ENCODE measurements around the gene CDH4.

Gene CDH4

DNA sequence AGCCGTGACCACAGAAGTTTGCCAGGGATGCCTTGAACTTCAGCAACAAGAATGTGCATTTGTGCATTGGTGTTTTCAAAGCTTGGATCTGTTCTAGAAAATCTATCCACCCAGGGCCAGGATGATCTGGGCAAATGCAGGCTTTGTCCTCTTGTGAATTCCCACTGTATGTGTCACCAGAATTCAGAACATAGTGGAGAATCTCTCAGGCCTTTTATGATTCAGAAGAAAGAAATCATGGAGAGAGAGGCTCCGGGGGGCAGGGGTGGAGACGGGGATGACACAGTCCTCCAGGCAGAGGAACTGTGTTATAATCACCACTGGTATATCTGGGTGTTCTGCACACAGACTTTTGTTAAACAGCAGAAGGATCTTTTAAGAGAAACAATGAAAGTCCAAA lies 304.1 kb downstream of the CDH4 start:
- TF ChIP-seq, protein P1, sequence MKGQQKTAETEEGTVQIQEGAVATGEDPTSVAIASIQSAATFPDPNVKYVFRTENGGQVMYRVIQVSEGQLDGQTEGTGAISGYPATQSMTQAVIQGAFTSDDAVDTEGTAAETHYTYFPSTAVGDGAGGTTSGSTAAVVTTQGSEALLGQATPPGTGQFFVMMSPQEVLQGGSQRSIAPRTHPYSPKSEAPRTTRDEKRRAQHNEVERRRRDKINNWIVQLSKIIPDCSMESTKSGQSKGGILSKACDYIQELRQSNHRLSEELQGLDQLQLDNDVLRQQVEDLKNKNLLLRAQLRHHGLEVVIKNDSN (IDR thresholded peaks at IDR 0.05): no peak
- TF ChIP-seq TCF12 (IDR thresholded peaks at IDR 0.05; ENCODE audit: low read depth) (no peak), CEBPB (IDR thresholded peaks at IDR 0.05) (no peak), RAD21 (IDR thresholded peaks at IDR 0.05; ENCODE audit: low read depth) (no peak), EP300 (IDR thresholded peaks at IDR 0.05; ENCODE audit: borderline replicate concordance) (no peak), CREB1 (IDR thresholded peaks at IDR 0.05; ENCODE audit: low read depth) (no peak), FOXM1 (IDR thresholded peaks at IDR 0.05; ENCODE audit: borderline replicate concordance, low read depth) (no peak), NFIC (IDR thresholded peaks at IDR 0.05) (no peak), YY1 (IDR thresholded peaks at IDR 0.05; ENCODE audit: low read depth) (no peak), TAF1 (IDR thresholded peaks at IDR 0.05; ENCODE audit: low read depth) (no peak), EGR1 (IDR thresholded peaks at IDR 0.05) (no peak), TEAD4 (IDR thresholded peaks at IDR 0.05) (no peak), ZBTB7A (IDR thresholded peaks at IDR 0.05; ENCODE audit: low read depth) (no peak)
- TF ChIP-seq, protein P2, sequence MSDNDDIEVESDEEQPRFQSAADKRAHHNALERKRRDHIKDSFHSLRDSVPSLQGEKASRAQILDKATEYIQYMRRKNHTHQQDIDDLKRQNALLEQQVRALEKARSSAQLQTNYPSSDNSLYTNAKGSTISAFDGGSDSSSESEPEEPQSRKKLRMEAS (IDR thresholded peaks at IDR 0.05): no peak
- TF ChIP-seq, protein P3, sequence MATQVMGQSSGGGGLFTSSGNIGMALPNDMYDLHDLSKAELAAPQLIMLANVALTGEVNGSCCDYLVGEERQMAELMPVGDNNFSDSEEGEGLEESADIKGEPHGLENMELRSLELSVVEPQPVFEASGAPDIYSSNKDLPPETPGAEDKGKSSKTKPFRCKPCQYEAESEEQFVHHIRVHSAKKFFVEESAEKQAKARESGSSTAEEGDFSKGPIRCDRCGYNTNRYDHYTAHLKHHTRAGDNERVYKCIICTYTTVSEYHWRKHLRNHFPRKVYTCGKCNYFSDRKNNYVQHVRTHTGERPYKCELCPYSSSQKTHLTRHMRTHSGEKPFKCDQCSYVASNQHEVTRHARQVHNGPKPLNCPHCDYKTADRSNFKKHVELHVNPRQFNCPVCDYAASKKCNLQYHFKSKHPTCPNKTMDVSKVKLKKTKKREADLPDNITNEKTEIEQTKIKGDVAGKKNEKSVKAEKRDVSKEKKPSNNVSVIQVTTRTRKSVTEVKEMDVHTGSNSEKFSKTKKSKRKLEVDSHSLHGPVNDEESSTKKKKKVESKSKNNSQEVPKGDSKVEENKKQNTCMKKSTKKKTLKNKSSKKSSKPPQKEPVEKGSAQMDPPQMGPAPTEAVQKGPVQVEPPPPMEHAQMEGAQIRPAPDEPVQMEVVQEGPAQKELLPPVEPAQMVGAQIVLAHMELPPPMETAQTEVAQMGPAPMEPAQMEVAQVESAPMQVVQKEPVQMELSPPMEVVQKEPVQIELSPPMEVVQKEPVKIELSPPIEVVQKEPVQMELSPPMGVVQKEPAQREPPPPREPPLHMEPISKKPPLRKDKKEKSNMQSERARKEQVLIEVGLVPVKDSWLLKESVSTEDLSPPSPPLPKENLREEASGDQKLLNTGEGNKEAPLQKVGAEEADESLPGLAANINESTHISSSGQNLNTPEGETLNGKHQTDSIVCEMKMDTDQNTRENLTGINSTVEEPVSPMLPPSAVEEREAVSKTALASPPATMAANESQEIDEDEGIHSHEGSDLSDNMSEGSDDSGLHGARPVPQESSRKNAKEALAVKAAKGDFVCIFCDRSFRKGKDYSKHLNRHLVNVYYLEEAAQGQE (IDR thresholded peaks at IDR 0.05; ENCODE audit: low read depth): no peak

DNA sequence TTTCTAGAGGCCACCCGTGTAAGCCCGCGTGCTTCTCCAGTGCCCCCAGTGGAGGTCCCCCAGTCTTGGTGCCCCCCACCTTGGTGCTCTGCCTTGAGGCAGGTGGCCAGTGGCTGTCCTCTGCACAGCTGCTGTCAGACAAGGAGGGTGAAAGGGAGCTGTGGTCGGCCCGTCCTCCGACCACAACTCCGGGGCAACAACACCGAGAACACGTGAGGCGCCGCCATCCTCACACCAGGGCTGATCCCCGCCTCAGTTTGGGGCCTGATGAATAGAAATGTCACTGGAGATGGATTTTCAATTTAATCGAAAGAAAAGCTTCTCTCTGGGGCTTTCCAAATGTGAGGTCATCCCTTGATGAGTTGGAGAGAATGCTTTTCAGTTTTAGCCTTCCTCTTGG lies 304.6 kb downstream of the CDH4 start:
- TF ChIP-seq, protein P3 (IDR thresholded peaks at IDR 0.05; ENCODE audit: low read depth): no peak
- no peak for TF ChIP-seq TEAD4 (IDR thresholded peaks at IDR 0.05)
- no peak for TF ChIP-seq RAD21 (IDR thresholded peaks at IDR 0.05; ENCODE audit: low read depth)
- TF ChIP-seq, protein P2 (IDR thresholded peaks at IDR 0.05): no peak
- TF ChIP-seq, protein P1 (IDR thresholded peaks at IDR 0.05): no peak
- TF ChIP-seq CREB1 (IDR thresholded peaks at IDR 0.05; ENCODE audit: low read depth): no peak
- TF ChIP-seq EGR1 (IDR thresholded peaks at IDR 0.05): no peak
- no peak for TF ChIP-seq NFIC (IDR thresholded peaks at IDR 0.05)
- TF ChIP-seq FOXM1 (IDR thresholded peaks at IDR 0.05; ENCODE audit: borderline replicate concordance, low read depth): no peak
- no peak for TF ChIP-seq TCF12 (IDR thresholded peaks at IDR 0.05; ENCODE audit: low read depth)
- no peak for TF ChIP-seq YY1 (IDR thresholded peaks at IDR 0.05; ENCODE audit: low read depth)
- TF ChIP-seq ZBTB7A (IDR thresholded peaks at IDR 0.05; ENCODE audit: low read depth): no peak
- no peak for TF ChIP-seq EP300 (IDR thresholded peaks at IDR 0.05; ENCODE audit: borderline replicate concordance)
- TF ChIP-seq CEBPB (IDR thresholded peaks at IDR 0.05): no peak
- TF ChIP-seq TAF1 (IDR thresholded peaks at IDR 0.05; ENCODE audit: low read depth): no peak

DNA sequence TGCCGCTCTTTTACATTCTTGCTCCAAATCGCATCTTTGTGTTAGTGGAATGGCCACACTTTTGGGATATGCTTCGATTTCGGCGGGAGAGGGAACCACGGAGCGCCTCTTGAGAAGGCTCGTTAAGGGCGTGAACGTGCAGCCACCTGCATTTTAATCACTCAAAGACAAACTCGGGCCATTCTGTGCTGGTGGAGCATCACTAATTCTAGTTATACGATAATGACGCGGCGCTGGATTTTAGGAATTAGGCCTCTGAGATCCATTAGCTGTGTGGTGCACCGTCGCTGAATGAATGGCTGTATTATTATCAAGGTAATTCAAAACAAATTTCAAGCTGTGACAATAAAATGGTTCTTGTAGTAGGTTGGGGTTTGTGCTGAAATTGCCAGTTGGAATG lies 305.6 kb downstream of the CDH4 start:
- TF ChIP-seq TEAD4 (IDR thresholded peaks at IDR 0.05): no peak
- TF ChIP-seq, protein P1 (IDR thresholded peaks at IDR 0.05): no peak
- TF ChIP-seq, protein P3 (IDR thresholded peaks at IDR 0.05; ENCODE audit: low read depth): no peak
- TF ChIP-seq NFIC (IDR thresholded peaks at IDR 0.05): no peak

DNA sequence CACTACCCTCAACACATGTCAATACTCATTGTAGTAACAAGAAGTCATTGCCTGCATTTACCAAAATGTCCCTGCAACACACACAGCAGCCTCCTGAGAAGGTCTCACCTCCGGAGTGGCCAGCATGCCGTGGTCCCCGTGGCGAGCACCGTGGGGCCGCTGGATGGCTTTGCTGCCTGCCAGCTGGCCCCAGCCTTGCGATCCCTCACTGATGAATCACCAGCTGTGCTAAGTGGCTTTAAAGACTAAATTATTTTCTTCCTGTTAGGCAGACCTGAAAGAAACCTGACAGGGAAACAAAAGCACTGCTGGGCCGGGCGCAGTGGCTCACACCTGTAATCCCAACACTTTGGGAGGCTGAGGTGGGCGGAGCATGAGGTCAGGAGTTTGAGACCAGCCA lies 306.7 kb downstream of the CDH4 start:
- TF ChIP-seq, protein P1 (IDR thresholded peaks at IDR 0.05): no peak
- no peak for TF ChIP-seq CREB1 (IDR thresholded peaks at IDR 0.05; ENCODE audit: low read depth)
- no peak for TF ChIP-seq YY1 (IDR thresholded peaks at IDR 0.05; ENCODE audit: low read depth)
- TF ChIP-seq TAF1 (IDR thresholded peaks at IDR 0.05; ENCODE audit: low read depth): no peak
- TF ChIP-seq, protein P2 (IDR thresholded peaks at IDR 0.05): no peak
- no peak for TF ChIP-seq EP300 (IDR thresholded peaks at IDR 0.05; ENCODE audit: borderline replicate concordance)
- TF ChIP-seq CEBPB (IDR thresholded peaks at IDR 0.05): no peak
- TF ChIP-seq, protein P3 (IDR thresholded peaks at IDR 0.05; ENCODE audit: low read depth): no peak
- TF ChIP-seq NFIC (IDR thresholded peaks at IDR 0.05): no peak
- no peak for TF ChIP-seq TEAD4 (IDR thresholded peaks at IDR 0.05)
- no peak for TF ChIP-seq EGR1 (IDR thresholded peaks at IDR 0.05)
- no peak for TF ChIP-seq FOXM1 (IDR thresholded peaks at IDR 0.05; ENCODE audit: borderline replicate concordance, low read depth)
- TF ChIP-seq TCF12 (IDR thresholded peaks at IDR 0.05; ENCODE audit: low read depth): no peak

Measured in Ishikawa (cell line).